Hematopoietic multipotent progenitor cell treated with erythropoietin and hydrocortisone succinate and interleukin-3 and kit ligand, for 4 days (in vitro differentiated cells): Measurements from ENCODE around the gene UBE2QL1.
A peak's percentile ranks its signal among the peaks of the same experiment; 100 is the strongest.

Experiments used
- DNase-seq: peaks from one replicate; pipeline ENCODE4 v3.0.0-alpha.2; 2015

The UBE2QL1 gene

GRCh38 chr5:6482735-6483134 lies 34.1 kb downstream of the UBE2QL1 start:
- no peak for DNase-seq

DNA sequence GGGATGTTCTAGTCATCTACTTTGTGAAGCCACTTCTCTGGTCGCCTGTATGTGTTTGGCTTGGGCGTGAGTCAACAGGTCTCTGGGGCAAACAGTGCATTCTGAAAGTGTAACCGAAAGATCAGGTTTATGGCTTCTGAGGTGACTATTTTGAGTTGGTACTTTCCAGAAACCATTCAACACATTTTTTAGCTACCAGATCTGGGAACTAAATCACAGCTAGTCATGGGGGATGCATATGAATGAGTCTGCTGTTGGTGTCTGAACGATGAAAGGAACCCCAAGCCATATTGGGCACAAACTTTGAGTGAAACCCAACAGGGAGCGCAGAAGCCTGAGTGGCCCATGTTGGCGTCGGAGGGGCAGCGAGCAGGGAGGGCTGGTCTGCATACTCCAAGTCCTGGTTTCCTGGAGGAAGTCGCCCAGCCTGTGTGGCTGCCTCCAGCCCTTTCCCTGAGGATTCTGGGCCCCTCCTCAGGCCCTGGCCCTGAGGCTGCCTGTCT lies 35.3 kb downstream of the UBE2QL1 start:
- no peak for DNase-seq

DNA sequence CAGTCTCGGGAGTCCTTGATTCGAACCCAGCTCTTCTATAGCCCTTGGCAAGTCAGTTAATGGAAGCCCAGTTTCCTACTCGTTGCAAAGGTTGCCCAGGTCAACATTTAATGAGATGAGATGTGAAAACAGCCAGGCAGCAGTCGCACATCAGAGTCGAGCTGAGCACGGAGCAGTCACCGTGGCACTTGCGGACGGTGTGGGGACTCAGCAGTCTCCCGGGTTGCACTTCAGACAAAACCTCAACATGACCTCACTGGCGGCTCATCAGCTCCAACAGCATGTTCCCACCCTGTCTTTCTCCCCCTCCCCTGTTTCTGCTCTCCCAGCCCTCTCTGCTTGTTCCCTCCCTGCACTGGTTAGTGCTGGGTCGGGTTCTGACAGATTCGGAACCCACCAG lies 35.8 kb downstream of the UBE2QL1 start:
- no peak for DNase-seq

DNA sequence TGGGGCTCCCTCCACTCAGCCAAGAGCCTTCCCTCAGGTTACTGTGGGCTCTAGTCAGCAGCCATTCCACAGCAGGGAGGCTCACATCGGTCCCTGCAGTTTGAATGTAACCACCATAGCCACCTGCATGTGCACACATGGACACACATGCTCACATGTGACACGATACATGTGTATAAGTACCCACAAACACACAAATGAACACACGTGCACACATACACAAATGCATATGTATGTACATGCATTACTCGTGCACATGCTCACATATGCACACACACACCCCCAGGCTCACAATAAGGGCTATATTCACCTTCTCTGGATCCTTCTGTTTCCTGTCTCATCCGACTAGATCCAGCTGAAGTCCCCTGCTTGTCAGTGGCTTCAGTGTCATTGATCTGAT lies 36.2 kb downstream of the UBE2QL1 start:
- DNase-seq, result no peak

DNA sequence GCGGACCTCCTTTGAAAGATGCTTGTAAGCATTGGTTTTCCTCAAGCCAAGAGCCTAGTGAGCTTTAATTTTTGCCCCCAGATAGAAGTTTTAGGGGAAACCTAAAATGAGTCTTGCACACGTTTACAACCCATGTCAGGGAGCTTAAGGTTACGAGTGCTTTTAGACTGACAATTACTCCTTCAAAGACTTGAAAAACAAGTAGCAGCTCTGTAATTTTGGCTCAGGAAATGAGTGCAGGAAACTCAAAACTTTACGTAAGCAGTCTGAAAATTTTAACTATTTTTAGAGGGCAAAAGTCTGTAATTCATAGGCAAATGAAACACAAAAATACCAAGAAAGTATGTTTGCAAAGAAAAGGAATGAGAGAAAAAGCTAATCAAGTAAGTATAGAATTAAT lies 36.8 kb downstream of the UBE2QL1 start:
- no peak for DNase-seq

- no peak for DNase-seq
Measured at GRCh38 chr5:6486074-6486473, 37.4 kb downstream of the UBE2QL1 start.

DNA sequence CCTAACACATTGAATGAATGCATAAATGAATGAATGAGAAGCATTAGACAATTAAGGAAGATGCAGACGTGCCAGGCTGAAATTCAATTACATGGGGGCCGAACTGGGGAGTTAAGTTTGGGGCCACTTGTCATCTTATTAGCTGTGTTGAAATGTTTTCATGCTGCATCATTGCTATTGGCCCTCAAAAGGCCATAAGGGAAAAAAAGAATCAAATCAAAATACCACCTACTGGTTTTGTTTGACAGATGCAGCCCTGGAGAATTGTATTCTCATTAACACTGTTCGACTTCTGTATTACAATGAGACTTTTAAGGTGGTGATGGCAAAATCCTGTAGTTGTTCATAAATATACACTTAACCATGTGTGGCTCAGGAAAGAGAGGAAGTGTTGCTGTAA lies 38.4 kb downstream of the UBE2QL1 start:
- peak; percentile 9 for DNase-seq

DNA sequence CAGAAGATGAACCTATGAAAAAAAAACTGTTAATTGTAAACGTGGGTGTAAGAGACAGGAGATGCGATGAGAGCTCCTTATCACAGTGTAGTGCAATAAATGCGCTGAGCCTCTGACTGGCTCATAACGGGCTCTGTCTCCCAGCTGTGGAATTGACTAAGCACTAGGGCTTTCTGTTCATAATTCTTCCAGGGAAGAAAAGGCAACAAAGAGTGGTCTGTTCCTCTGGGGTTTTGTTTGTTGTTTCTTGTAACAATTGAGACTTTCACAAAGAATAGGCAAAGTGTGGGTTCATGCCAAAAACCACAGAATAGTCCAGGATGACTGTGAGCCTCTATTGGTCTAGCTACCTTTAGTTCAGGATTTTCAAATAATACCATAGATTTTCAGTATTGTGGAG lies 39.4 kb downstream of the UBE2QL1 start:
- DNase-seq, result no peak

GRCh38 chr5:6489643-6490185 lies 41.1 kb downstream of the UBE2QL1 start:
- no peak for DNase-seq

DNA sequence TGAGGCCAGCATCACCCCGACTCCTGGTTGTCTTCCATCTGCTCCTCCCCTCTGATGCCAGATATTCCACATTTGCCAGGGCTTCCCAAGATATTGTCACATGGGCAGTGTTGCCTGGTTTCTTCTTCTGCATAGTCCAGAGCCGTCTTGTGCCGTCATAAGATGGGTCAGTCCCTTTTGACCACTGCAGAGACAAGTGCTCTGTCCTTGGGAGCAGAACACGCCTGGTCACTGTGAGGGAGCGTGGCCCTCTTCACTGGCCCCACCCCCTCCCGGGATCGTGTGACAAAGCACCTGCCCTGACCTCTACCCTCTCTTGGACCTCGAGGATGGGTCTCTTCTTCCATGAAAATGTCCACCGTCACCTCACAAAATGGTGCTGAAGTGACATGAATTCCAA lies 41.6 kb downstream of the UBE2QL1 start:
- no peak for DNase-seq

DNA sequence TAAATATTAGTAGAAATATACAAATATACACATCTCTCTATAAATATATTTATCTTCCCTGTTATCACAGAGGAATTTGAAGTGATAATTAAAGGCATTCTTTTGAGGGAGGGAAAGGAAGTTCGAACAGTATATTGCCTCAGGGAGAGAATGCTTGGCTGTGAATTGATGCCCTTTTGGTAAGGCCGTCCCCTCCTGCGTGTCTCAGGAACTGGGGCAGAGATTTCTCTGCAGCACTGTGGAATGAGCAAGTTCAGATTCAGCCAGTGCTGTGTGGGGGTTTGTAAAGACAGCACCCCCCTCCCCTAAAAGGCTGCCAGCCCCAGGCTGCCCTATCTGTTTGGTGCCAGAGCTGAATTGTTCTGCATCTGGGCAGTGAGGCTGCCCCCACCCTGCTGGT lies 42.0 kb downstream of the UBE2QL1 start:
- DNase-seq, result no peak

- DNase-seq, result no peak
Measured at GRCh38 chr5:6491196-6491918, 42.7 kb downstream of the UBE2QL1 start.

DNA sequence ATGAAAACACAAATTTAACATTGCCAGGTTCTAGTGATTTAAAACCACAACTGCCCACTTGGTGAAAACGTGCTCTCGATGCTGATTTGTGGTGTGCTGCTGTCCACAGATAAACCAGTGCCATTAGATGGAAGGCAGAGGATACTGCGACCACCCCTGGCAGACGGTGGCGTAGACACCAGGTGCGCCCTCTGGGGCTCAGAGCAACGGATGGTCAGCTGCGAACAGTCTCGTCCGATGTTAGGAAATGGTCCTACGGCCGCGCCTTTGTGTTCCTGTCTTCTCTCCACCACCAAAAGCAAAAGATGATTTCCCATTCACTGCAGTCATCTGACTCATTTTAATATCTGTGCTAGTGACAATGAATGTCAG lies 43.2 kb downstream of the UBE2QL1 start:
- no peak for DNase-seq

DNA sequence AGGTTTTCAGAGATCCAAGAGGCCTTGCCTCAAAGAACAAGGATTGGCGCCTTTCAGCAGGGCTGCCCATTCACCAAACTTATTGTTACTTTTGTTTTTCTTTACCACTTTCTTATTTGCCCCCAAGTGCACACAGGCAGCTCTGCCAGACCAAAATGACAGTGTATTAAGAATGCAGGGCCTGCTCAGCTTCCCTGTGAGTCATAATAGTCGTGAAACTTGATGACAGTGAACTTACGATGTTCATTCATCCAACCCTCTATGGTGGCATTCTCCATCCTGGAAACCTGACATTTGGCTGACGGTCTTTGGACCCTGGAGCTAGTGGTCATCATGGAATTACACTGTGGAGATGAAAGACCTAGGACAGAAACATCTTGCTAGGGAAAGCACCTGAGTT lies 44.3 kb downstream of the UBE2QL1 start:
- no peak for DNase-seq

- DNase-seq, result no peak
Measured at GRCh38 chr5:6493681-6494454, 45.2 kb downstream of the UBE2QL1 start.

- no peak for DNase-seq
Measured at GRCh38 chr5:6494939-6495338, 46.3 kb downstream of the UBE2QL1 start.

GRCh38 chr5:6495433-6496206 lies 47.0 kb downstream of the UBE2QL1 start:
- DNase-seq, result no peak

GRCh38 chr5:6496207-6496584 lies 47.5 kb downstream of the UBE2QL1 start:
- DNase-seq, result no peak

- DNase-seq, result no peak
Measured at GRCh38 chr5:6496636-6497035, 48.0 kb downstream of the UBE2QL1 start.

- peak; percentile 55 for DNase-seq
Measured at GRCh38 chr5:6497262-6497661, 48.6 kb downstream of the UBE2QL1 start.

GRCh38 chr5:6498968-6499367 lies 50.3 kb downstream of the UBE2QL1 start:
- no peak for DNase-seq

DNA sequence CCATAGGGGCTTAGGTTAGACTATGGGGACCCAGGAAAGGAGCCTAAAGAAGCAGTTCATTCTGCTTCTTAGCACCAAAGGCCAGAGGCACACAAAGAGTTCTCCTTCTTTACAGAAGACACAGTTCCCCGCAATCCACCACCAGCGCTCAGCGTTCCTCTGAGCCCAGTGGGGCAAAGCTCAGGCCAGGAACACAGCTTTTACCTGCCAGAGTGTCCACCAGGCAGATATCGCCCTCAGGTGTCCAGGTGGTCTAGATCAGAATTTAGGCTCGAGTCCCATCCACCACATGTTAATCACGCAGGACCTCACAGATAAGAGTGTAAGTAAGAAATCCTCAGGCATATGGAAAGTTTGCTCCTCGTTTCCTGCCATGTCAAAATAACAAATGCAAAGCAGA lies 53.0 kb downstream of the UBE2QL1 start:
- DNase-seq, result no peak

DNA sequence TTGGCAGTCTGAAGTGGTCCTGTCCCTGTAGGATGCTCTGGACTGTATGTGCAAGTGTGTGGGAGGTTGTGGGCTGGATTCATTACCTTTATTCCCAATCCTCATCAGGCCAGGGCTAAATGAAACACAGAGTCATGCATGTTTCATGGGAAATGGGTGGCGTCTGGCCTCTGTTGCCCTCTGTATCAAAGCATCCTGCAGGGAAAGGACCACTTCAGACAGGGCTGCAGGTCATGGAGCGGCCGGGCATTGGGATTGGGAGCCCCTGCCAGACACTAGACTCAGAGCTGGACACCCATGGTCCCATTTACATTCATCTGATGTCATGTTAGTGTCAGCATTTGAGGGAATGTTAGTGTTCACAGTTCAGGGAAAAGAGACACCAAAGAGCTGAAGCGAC lies 53.8 kb downstream of the UBE2QL1 start:
- no peak for DNase-seq
